Keratinocyte (primary cell): ENCODE results near the gene VARS1. TPM values are rescaled to one million over a fixed set of nuclear protein-coding genes. Genes with fewer than 3 reads are reported as not detected.

Source experiments
- DNase-seq: peaks from one replicate; pipeline ENCODE4 v3.0.0-alpha.2; 2011; ENCODE audit warnings: low read depth, missing footprints, low spot score
- FAIRE-seq: peaks from 2 replicates; lab custom pipeline; 2011; peaks lifted over from hg19 to GRCh38; lab: Jason Lieb, UNC
- H2AFZ ChIP-seq: 2 replicates; pipeline ENCODE4 v1.6.0; 2012; ENCODE audit warnings: low read length, control low read depth, inconsistent platforms; ENCODE audit not compliant: control insufficient read depth
- H3K27ac ChIP-seq: 2 replicates; pipeline ENCODE4 v1.5.1; 2011; ENCODE audit warnings: low read length; ENCODE audit not compliant: control insufficient read depth, insufficient read depth
- H3K27me3 ChIP-seq: 3 replicates; pipeline ENCODE4 v1.6.0; 2011; ENCODE audit warnings: low read length; ENCODE audit not compliant: control insufficient read depth, insufficient read depth; ENCODE audit errors: extremely low read depth
- H3K36me3 ChIP-seq, 2 experiments: 2 replicates in 1 of 2; 3 replicates in 1 of 2; pipeline ENCODE4 v1.5.1; 2011; ENCODE audit warnings: low read length in 2 of 2, mild to moderate bottlenecking in 1 of 2; ENCODE audit not compliant: control insufficient read depth in 2 of 2, insufficient read depth in 2 of 2; ENCODE audit errors: extremely low read depth in 1 of 2
- H3K4me1 ChIP-seq: 3 replicates; pipeline ENCODE4 v1.5.1; 2011; ENCODE audit warnings: low read length; ENCODE audit not compliant: control insufficient read depth, insufficient read depth; ENCODE audit errors: extremely low read depth
- H3K4me2 ChIP-seq: 3 replicates; pipeline ENCODE4 v1.6.0; 2011; ENCODE audit warnings: low read depth, low read length; ENCODE audit not compliant: control insufficient read depth, insufficient read depth; ENCODE audit errors: extremely low read depth
- H3K4me3 ChIP-seq, 3 experiments: fragments of 200-600 bp in 1 of 3; sonication (generic) in 1 of 3; 2 replicates in 2 of 3; 3 replicates in 1 of 3; pipeline ENCODE4 v1.5.1; 2011 to 2016; ENCODE audit warnings: low read length in 3 of 3, mild to moderate bottlenecking in 3 of 3, control low read depth in 2 of 3, inconsistent platforms in 1 of 3, low read depth in 1 of 3, mixed read lengths in 1 of 3, mixed run types in 1 of 3, moderate library complexity in 1 of 3; ENCODE audit not compliant: control insufficient read depth in 2 of 3, insufficient read depth in 2 of 3; ENCODE audit errors: extremely low read depth in 1 of 3
- H3K79me2 ChIP-seq: 2 replicates; pipeline ENCODE4 v1.6.0; 2012; ENCODE audit warnings: low read length; ENCODE audit not compliant: control insufficient read depth, insufficient read depth
- H3K9ac ChIP-seq: 3 replicates; pipeline ENCODE4 v1.6.0; 2011; ENCODE audit warnings: low read length; ENCODE audit not compliant: control insufficient read depth, insufficient read depth; ENCODE audit errors: extremely low read depth
- H3K9me1 ChIP-seq: 3 replicates; pipeline ENCODE4 v1.6.0; 2011; ENCODE audit warnings: low read length; ENCODE audit not compliant: control insufficient read depth, insufficient read depth; ENCODE audit errors: extremely low read depth
- H3K9me3 ChIP-seq: 2 replicates; pipeline ENCODE4 v1.5.1; 2012; ENCODE audit warnings: low read depth, low read length; ENCODE audit not compliant: control insufficient read depth
- H4K20me1 ChIP-seq: 3 replicates; pipeline ENCODE4 v1.6.0; 2011; ENCODE audit warnings: low read length; ENCODE audit not compliant: control insufficient read depth, insufficient read depth; ENCODE audit errors: extremely low read depth
- EZH2 ChIP-seq: IDR thresholded peaks from one replicate; pipeline ENCODE4 v1.6.1; 2012; ENCODE audit warnings: inconsistent platforms, mild to moderate bottlenecking, low read length, moderate library complexity
- dilution Hi-C: fragments of 300-500 bp; cut with MboI; formaldehyde crosslinking; loops from one replicate; pipeline ENCODE4 v1.7.0; 2020; ENCODE audit warnings: low sequenced_read_pairs; ENCODE audit not compliant: extremely low pct_ligation_motif_present
- polyA plus RNA-seq, 5 experiments: library from polyadenylated mRNA; depleted of rRNA in 3 of 5; stranded (reverse) in 3 of 5; stranded (forward) in 1 of 5; unstranded in 1 of 5; fragments of >200 nt; gene quantifications; 1 replicate in 1 of 5; 2 replicates in 3 of 5; 3 replicates in 1 of 5; pipeline versions ENCODE4 v1.2.1 to v1.2.3, GENCODE V29; 2011 to 2012; ENCODE audit warnings: missing spikeins in 2 of 5, low read depth in 1 of 5, low replicate concordance in 1 of 5
- TF ChIP-seq, protein P1 (sequence below), 3 experiments: IDR thresholded peaks in 1 of 3; conservative IDR thresholded peaks in 1 of 3; optimal IDR thresholded peaks in 1 of 3; 2 replicates in 2 of 3; 3 replicates in 1 of 3; pipeline versions ENCODE3 to v1.5.1; 2011; ENCODE audit warnings: low read length in 3 of 3, mild to moderate bottlenecking in 3 of 3, moderate library complexity in 2 of 3, control low read depth in 1 of 3, inconsistent platforms in 1 of 3; ENCODE audit not compliant: insufficient read depth in 2 of 3; ENCODE audit errors: extremely low read depth in 1 of 3

VARS1 gene
- polyA plus RNA-seq, 1 donor (not counting 4 experiments of a cell fraction or from before 2014, with no cell fraction given) = 26.3 TPM

DNA sequence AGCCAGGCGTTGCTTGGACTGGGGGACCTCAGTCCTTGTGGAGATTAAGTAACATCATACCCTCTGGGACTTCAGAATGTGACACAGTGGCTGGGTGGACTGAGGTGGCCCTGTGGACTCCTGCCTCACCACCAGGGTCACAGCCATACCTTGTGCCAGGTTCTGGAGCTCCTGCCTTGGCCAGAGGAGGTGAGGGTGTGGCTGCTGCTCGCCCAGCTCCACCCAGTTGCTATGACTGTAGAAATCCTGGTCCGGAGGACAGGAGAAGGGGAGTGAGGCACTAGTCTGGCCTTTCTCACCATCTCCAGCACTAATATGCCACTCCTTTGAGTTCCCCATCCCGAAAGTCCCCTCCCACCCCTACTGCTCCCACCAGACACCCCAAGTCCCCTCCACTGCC, 20.4 kb downstream of the VARS1 start:
- H3K4me2 ChIP-seq = no peak overlapping the region
- H3K9me3 ChIP-seq = no peaks in the 10 kb centered on the region
- no peak overlapping the region for H2AFZ ChIP-seq
- no peak overlapping the region for H3K27ac ChIP-seq
- no peak overlapping the region for H3K9ac ChIP-seq
- dilution Hi-C loops = no loop called here
- peaks cover 12 to 15% of the 10 kb centered on the region in 2 experiments for H3K36me3 ChIP-seq
- H4K20me1 ChIP-seq = no peaks in the 10 kb centered on the region
- H3K27me3 ChIP-seq = no peaks in the 10 kb centered on the region
- no peak overlapping the region for H3K4me3 ChIP-seq
- H3K79me2 ChIP-seq = no peaks in the 10 kb centered on the region
- no peak for DNase-seq
- H3K9me1 ChIP-seq = no peaks in the 10 kb centered on the region
- H3K4me1 ChIP-seq = peaks cover 25% of the 10 kb centered on the region
- FAIRE-seq = no peak
- TF ChIP-seq EZH2 = no peak
- TF ChIP-seq, protein P1, sequence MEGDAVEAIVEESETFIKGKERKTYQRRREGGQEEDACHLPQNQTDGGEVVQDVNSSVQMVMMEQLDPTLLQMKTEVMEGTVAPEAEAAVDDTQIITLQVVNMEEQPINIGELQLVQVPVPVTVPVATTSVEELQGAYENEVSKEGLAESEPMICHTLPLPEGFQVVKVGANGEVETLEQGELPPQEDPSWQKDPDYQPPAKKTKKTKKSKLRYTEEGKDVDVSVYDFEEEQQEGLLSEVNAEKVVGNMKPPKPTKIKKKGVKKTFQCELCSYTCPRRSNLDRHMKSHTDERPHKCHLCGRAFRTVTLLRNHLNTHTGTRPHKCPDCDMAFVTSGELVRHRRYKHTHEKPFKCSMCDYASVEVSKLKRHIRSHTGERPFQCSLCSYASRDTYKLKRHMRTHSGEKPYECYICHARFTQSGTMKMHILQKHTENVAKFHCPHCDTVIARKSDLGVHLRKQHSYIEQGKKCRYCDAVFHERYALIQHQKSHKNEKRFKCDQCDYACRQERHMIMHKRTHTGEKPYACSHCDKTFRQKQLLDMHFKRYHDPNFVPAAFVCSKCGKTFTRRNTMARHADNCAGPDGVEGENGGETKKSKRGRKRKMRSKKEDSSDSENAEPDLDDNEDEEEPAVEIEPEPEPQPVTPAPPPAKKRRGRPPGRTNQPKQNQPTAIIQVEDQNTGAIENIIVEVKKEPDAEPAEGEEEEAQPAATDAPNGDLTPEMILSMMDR (optimal IDR thresholded peaks at IDR 0.05 in 1 of 3, IDR thresholded peaks at IDR 0.05 in 1 of 3, conservative IDR thresholded peaks at IDR 0.05 in 1 of 3; ENCODE audit: extremely low read depth in 1 of 3, insufficient read depth in 2 of 3, low read length in 3 of 3) = no peak

GRCh38 chr6:31771992-31772358, 23.6 kb downstream of the VARS1 start:
- no peak overlapping the region for H3K9ac ChIP-seq
- FAIRE-seq (no peak), DNase-seq (no peak)
- no peak overlapping the region for H3K4me2 ChIP-seq
- no peaks in the 10 kb centered on the region for H3K79me2 ChIP-seq
- H4K20me1 ChIP-seq = no peaks in the 10 kb centered on the region
- no peaks in the 10 kb centered on the region for H3K36me3 ChIP-seq
- no peak overlapping the region for H3K4me3 ChIP-seq
- peaks cover 2% of the 10 kb centered on the region for H3K9me1 ChIP-seq
- no peaks in the 10 kb centered on the region for H3K27me3 ChIP-seq
- peaks cover 20% of the 10 kb centered on the region for H3K4me1 ChIP-seq
- H2AFZ ChIP-seq = no peak overlapping the region
- dilution Hi-C loops = no loop called here
- H3K27ac ChIP-seq = no peak overlapping the region
- TF ChIP-seq, protein P1 (optimal IDR thresholded peaks at IDR 0.05 in 1 of 3, IDR thresholded peaks at IDR 0.05 in 1 of 3, conservative IDR thresholded peaks at IDR 0.05 in 1 of 3; ENCODE audit: extremely low read depth in 1 of 3, insufficient read depth in 2 of 3, low read length in 3 of 3) = no peak
- TF ChIP-seq EZH2 = no peak
- H3K9me3 ChIP-seq = no peaks in the 10 kb centered on the region
